HL-60 (cell line): Measurements from ENCODE around the gene IL17C.
"Not testable (repeated sequence)": the region's sequence is repeated elsewhere in the genome, so short reads cannot be mapped to it uniquely, and the experiment has no call there.

Experiments used
- DNase-seq, 2 experiments: peaks; one replicate each; pipeline ENCODE4 v3.0.0-alpha.2; 2010 to 2020; ENCODE audit warnings: low read depth in 1 of 2, low spot score in 1 of 2
- H3K27ac ChIP-seq: fragments of 250-450 bp; sonication (Bioruptor Pico); replicated peaks from 2 replicates; pipeline ENCODE4 v1.5.1; 2020; ENCODE audit warnings: mild to moderate bottlenecking, moderate library complexity
- H3K27me3 ChIP-seq: fragments of 250-450 bp; sonication (Bioruptor Pico); 2 replicates; pipeline ENCODE4 v1.5.1; 2021; ENCODE audit warnings: mild to moderate bottlenecking, moderate library complexity; ENCODE audit not compliant: insufficient read depth, poor library complexity, severe bottlenecking
- H3K4me3 ChIP-seq: replicated peaks from 2 replicates; pipeline ENCODE4 v1.5.1; 2011; ENCODE audit warnings: mild to moderate bottlenecking, control low read depth, low read length; ENCODE audit not compliant: insufficient read depth
- GABPA ChIP-seq: IDR thresholded peaks from 2 replicates; pipeline ENCODE4 v1.6.1; 2012; ENCODE audit warnings: low read depth
- POLR2AphosphoS5 ChIP-seq: IDR thresholded peaks from 2 replicates; pipeline ENCODE4 v1.6.1; 2012; ENCODE audit warnings: low read depth
- SPI1 ChIP-seq: IDR thresholded peaks from 2 replicates; pipeline ENCODE4 v1.6.1; 2012; ENCODE audit warnings: low read depth, mild to moderate bottlenecking, borderline replicate concordance
- TF ChIP-seq, protein P1 (sequence below): IDR thresholded peaks from one replicate; pipeline ENCODE4 v1.5.1; 2011; ENCODE audit warnings: low read length, control low read depth, inconsistent platforms; ENCODE audit not compliant: insufficient read depth
- TF ChIP-seq, protein P2 (sequence below): IDR thresholded peaks from 2 replicates; pipeline ENCODE4 v1.6.1; 2012; ENCODE audit warnings: low read depth; ENCODE audit not compliant: insufficient replicate concordance

Gene IL17C

GRCh38 chr16:88606148-88606757 is 32.1 kb upstream of the IL17C start:
- peak overlapping the region; percentile 54; the same call in 1 of the 2 replicates for H3K27ac ChIP-seq
- DNase-seq: no peak
- no peaks in the 10 kb centered on the region for H3K27me3 ChIP-seq
- H3K4me3 ChIP-seq: no peak overlapping the region
- TF ChIP-seq SPI1 (no peak), GABPA (no peak), POLR2AphosphoS5 (no peak)
- TF ChIP-seq, protein P1, sequence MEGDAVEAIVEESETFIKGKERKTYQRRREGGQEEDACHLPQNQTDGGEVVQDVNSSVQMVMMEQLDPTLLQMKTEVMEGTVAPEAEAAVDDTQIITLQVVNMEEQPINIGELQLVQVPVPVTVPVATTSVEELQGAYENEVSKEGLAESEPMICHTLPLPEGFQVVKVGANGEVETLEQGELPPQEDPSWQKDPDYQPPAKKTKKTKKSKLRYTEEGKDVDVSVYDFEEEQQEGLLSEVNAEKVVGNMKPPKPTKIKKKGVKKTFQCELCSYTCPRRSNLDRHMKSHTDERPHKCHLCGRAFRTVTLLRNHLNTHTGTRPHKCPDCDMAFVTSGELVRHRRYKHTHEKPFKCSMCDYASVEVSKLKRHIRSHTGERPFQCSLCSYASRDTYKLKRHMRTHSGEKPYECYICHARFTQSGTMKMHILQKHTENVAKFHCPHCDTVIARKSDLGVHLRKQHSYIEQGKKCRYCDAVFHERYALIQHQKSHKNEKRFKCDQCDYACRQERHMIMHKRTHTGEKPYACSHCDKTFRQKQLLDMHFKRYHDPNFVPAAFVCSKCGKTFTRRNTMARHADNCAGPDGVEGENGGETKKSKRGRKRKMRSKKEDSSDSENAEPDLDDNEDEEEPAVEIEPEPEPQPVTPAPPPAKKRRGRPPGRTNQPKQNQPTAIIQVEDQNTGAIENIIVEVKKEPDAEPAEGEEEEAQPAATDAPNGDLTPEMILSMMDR: no peak
- TF ChIP-seq, protein P2, sequence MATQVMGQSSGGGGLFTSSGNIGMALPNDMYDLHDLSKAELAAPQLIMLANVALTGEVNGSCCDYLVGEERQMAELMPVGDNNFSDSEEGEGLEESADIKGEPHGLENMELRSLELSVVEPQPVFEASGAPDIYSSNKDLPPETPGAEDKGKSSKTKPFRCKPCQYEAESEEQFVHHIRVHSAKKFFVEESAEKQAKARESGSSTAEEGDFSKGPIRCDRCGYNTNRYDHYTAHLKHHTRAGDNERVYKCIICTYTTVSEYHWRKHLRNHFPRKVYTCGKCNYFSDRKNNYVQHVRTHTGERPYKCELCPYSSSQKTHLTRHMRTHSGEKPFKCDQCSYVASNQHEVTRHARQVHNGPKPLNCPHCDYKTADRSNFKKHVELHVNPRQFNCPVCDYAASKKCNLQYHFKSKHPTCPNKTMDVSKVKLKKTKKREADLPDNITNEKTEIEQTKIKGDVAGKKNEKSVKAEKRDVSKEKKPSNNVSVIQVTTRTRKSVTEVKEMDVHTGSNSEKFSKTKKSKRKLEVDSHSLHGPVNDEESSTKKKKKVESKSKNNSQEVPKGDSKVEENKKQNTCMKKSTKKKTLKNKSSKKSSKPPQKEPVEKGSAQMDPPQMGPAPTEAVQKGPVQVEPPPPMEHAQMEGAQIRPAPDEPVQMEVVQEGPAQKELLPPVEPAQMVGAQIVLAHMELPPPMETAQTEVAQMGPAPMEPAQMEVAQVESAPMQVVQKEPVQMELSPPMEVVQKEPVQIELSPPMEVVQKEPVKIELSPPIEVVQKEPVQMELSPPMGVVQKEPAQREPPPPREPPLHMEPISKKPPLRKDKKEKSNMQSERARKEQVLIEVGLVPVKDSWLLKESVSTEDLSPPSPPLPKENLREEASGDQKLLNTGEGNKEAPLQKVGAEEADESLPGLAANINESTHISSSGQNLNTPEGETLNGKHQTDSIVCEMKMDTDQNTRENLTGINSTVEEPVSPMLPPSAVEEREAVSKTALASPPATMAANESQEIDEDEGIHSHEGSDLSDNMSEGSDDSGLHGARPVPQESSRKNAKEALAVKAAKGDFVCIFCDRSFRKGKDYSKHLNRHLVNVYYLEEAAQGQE: no peak

- Histone ChIP-seq H3K27me3 (no peaks in the 10 kb centered on the region), H3K27ac (no peak overlapping the region), H3K4me3 (no peak overlapping the region)
- no peak for DNase-seq
- TF ChIP-seq, protein P1: no peak
- TF ChIP-seq, protein P2: no peak
- no peak for TF ChIP-seq POLR2AphosphoS5
- no peak for TF ChIP-seq SPI1
- no peak for TF ChIP-seq GABPA
Observed at GRCh38 chr16:88608076-88608475, 30.3 kb upstream of the IL17C start.

DNA sequence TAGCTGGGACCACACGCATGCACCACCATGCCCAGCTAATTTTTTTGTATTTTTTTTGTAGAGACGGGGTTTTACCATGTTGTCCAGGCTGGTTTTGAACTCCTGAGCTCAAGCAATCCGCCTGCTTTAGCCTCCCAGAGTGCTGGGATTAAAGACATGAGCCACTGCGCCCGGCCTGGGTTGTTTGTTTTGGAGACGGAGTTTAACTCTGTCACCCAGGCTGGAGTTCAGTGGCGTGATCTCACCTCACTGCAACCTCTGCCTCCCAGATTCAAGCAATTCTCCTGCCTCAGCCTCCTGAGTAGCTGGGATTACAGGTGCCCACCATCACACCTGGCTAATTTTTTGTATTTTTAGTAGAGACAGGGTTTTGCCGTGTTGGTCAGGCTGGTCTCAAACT is 28.9 kb upstream of the IL17C start:
- H3K4me3 ChIP-seq, H3K27ac ChIP-seq, DNase-seq, H3K27me3 ChIP-seq: not testable (repeated sequence)

GRCh38 chr16:88610080-88610479 is 28.3 kb upstream of the IL17C start:
- Histone ChIP-seq H3K27me3 (no peaks in the 10 kb centered on the region), H3K4me3 (no peak overlapping the region), H3K27ac (no peak overlapping the region)
- DNase-seq: no peak
- TF ChIP-seq POLR2AphosphoS5 (no peak), GABPA (no peak), SPI1 (no peak)
- TF ChIP-seq, protein P2: no peak
- TF ChIP-seq, protein P1: no peak
